ENCODE data around the gene TELO2. TPM values are rescaled to one million over a fixed set of nuclear protein-coding genes. Genes with fewer than 3 reads are reported as not detected.

The TELO2 gene
- total RNA-seq, 1 experiment from 2014 or later, result 65.4 TPM

GRCh38 chr16:1447965-1448364, 45.2 kb upstream of the TELO2 start:
- CTCF ChIA-PET, result no interaction called here
- POLR2A ChIA-PET, result no interaction called here
- no peaks in the 10 kb centered on the region for H3K9me3 ChIP-seq (ENCODE audit: control insufficient read depth, insufficient read depth, low read depth, low read length)
- in situ Hi-C loops (cut with HindIII; ENCODE audit: low pct_unique_long_range_greater_than_20kb, low sequenced_read_pairs), result no loop called here
- no TSS peak for BruUV-seq (replicated peaks)
- H3K27me3 ChIP-seq (ENCODE audit: control insufficient read depth, insufficient read depth, low read length), result no peaks in the 10 kb centered on the region
- DNase-seq (ENCODE audit: low read depth, low spot score) (no peak), ATAC-seq (no peak)
- H3K4me1 ChIP-seq (ENCODE audit: control insufficient read depth, insufficient read depth, low read length), result no peaks in the 10 kb centered on the region
- no peak overlapping the region for H3K27ac ChIP-seq (ENCODE audit: low read length)
- intact Hi-C loops (cut with micrococcal nuclease; ENCODE audit: unreplicated experiment), result no loop called here
- H3K36me3 ChIP-seq (ENCODE audit: control insufficient read depth, insufficient read depth, low read length), result no peaks in the 10 kb centered on the region; the same call in 1 of the 2 replicates
- TF ChIP-seq SIN3A (IDR thresholded peaks at IDR 0.05; ENCODE audit: borderline replicate concordance, insufficient read depth, low read depth, low read length), result no peak
- TF ChIP-seq, protein P1, sequence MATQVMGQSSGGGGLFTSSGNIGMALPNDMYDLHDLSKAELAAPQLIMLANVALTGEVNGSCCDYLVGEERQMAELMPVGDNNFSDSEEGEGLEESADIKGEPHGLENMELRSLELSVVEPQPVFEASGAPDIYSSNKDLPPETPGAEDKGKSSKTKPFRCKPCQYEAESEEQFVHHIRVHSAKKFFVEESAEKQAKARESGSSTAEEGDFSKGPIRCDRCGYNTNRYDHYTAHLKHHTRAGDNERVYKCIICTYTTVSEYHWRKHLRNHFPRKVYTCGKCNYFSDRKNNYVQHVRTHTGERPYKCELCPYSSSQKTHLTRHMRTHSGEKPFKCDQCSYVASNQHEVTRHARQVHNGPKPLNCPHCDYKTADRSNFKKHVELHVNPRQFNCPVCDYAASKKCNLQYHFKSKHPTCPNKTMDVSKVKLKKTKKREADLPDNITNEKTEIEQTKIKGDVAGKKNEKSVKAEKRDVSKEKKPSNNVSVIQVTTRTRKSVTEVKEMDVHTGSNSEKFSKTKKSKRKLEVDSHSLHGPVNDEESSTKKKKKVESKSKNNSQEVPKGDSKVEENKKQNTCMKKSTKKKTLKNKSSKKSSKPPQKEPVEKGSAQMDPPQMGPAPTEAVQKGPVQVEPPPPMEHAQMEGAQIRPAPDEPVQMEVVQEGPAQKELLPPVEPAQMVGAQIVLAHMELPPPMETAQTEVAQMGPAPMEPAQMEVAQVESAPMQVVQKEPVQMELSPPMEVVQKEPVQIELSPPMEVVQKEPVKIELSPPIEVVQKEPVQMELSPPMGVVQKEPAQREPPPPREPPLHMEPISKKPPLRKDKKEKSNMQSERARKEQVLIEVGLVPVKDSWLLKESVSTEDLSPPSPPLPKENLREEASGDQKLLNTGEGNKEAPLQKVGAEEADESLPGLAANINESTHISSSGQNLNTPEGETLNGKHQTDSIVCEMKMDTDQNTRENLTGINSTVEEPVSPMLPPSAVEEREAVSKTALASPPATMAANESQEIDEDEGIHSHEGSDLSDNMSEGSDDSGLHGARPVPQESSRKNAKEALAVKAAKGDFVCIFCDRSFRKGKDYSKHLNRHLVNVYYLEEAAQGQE (IDR thresholded peaks at IDR 0.05; ENCODE audit: insufficient read depth in 1 of 2, low read depth in 2 of 2, low read length in 1 of 2), result no peak
- TF ChIP-seq POLR2AphosphoS5 (IDR thresholded peaks at IDR 0.05; ENCODE audit: low read depth, low read length), result no peak
- no peak for TF ChIP-seq TCF7L2 (IDR thresholded peaks at IDR 0.05; ENCODE audit: low read depth, low read length)
- TF ChIP-seq CTCF (IDR thresholded peaks at IDR 0.05), result no peak
- H3K4me3 ChIP-seq (ENCODE audit: low read depth in 2 of 2, low read length in 2 of 2), result no peak overlapping the region

DNA sequence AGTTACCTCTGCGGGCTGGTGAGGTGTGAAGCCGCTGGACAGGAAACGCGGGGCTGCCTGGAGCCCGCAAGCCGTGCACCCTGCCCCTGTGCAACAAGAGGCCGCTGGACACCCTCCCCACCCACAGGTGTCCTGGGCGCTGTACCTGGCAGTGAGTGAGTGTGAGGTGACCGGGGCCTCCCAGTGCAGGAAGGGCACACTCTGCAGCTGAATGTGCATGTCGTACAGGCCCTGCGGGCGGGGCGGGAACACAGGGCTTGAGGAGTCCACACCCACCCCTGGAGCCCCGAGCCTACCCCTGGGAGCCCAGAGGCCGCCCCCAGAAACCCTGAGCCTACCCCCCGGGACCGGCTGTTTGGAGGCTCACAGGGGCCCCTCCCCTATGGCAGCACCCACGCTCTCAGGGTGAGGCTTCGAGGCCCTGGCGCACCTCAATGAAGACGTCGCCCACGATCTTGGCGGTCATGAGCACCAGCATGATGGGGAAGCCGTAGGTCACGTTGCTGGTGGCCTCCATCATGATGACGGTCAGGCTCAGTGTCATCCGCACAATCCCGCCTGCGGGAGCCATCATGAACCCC, 44.5 kb upstream of the TELO2 start:
- Histone ChIP-seq H3K4me1 (ENCODE audit: control insufficient read depth, insufficient read depth, low read length) (no peaks in the 10 kb centered on the region), H3K27ac (ENCODE audit: low read length) (no peak overlapping the region), H3K27me3 (ENCODE audit: control insufficient read depth, insufficient read depth, low read length) (no peaks in the 10 kb centered on the region), H3K4me3 (ENCODE audit: low read depth in 2 of 2, low read length in 2 of 2) (no peak overlapping the region), H3K9me3 (ENCODE audit: control insufficient read depth, insufficient read depth, low read depth, low read length) (no peaks in the 10 kb centered on the region), H3K36me3 (ENCODE audit: control insufficient read depth, insufficient read depth, low read length) (no peaks in the 10 kb centered on the region; the same call in 1 of the 2 replicates)
- no TSS peak for BruUV-seq (replicated peaks)
- ChIA-PET POLR2A (no interaction called here), CTCF (no interaction called here)
- DNase-seq (ENCODE audit: low read depth, low spot score), result no peak
- in situ Hi-C loops (cut with HindIII; ENCODE audit: low pct_unique_long_range_greater_than_20kb, low sequenced_read_pairs) (no loop called here), intact Hi-C loops (cut with micrococcal nuclease; ENCODE audit: unreplicated experiment) (no loop called here)
- ATAC-seq, result no peak
- TF ChIP-seq, protein P1 (IDR thresholded peaks at IDR 0.05; ENCODE audit: insufficient read depth in 1 of 2, low read depth in 2 of 2, low read length in 1 of 2), result no peak
